Measurements from ENCODE around the gene NAB2. TPM values are rescaled to one million over a fixed set of nuclear protein-coding genes. Genes with fewer than 3 reads are reported as not detected.

NAB2 gene
- total and polyA plus RNA-seq, 10 of the 15 experiments (the other 5 are each of a cell fraction or from before 2014, with no cell fraction given), result 0.35 to 35.2 (median 15.3) TPM

DNA sequence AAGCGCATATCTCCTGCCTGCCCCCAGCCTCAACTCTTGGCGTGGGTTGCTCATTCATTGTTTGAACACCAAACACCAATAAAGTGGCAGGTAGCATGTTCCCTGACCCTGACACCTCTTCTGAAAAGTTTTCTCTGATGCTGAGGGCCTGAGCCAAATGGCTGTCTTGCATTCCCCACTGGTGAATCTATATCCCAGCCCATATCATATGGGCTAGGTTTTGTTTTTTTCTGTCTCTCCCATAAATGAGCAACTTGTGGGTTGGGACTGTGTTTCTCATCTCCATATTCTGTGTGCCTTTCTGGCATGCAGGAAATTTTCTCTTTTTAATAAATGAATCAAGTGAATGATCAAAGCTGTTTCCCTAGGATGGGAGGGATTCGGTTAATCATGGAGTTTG lies 44.0 kb upstream of the NAB2 start (continued):
- TF ChIP-seq, protein P1, sequence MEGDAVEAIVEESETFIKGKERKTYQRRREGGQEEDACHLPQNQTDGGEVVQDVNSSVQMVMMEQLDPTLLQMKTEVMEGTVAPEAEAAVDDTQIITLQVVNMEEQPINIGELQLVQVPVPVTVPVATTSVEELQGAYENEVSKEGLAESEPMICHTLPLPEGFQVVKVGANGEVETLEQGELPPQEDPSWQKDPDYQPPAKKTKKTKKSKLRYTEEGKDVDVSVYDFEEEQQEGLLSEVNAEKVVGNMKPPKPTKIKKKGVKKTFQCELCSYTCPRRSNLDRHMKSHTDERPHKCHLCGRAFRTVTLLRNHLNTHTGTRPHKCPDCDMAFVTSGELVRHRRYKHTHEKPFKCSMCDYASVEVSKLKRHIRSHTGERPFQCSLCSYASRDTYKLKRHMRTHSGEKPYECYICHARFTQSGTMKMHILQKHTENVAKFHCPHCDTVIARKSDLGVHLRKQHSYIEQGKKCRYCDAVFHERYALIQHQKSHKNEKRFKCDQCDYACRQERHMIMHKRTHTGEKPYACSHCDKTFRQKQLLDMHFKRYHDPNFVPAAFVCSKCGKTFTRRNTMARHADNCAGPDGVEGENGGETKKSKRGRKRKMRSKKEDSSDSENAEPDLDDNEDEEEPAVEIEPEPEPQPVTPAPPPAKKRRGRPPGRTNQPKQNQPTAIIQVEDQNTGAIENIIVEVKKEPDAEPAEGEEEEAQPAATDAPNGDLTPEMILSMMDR (IDR thresholded peaks at IDR 0.05 in 2 of 3, conservative IDR thresholded peaks at IDR 0.05 in 1 of 3; ENCODE audit: control insufficient read depth in 2 of 3, extremely low read depth in 1 of 3, insufficient read depth in 1 of 3, low read depth in 3 of 3, low read length in 3 of 3), result no peak
- TF ChIP-seq RB1 (IDR thresholded peaks at IDR 0.05; ENCODE audit: borderline replicate concordance), result no peak
- TF ChIP-seq ZNF24 (IDR thresholded peaks at IDR 0.05), result no peak
- TF ChIP-seq BACH1 (IDR thresholded peaks at IDR 0.05; ENCODE audit: borderline replicate concordance), result no peak
- TF ChIP-seq CBX5 (IDR thresholded peaks at IDR 0.05; ENCODE audit: low read depth), result no peak
- TF ChIP-seq ZZZ3 (IDR thresholded peaks at IDR 0.05; ENCODE audit: control insufficient read depth, insufficient read length, low read depth), result no peak
- no peak for TF ChIP-seq STAT1 (conservative IDR thresholded peaks at IDR 0.05)
- TF ChIP-seq, protein P2, sequence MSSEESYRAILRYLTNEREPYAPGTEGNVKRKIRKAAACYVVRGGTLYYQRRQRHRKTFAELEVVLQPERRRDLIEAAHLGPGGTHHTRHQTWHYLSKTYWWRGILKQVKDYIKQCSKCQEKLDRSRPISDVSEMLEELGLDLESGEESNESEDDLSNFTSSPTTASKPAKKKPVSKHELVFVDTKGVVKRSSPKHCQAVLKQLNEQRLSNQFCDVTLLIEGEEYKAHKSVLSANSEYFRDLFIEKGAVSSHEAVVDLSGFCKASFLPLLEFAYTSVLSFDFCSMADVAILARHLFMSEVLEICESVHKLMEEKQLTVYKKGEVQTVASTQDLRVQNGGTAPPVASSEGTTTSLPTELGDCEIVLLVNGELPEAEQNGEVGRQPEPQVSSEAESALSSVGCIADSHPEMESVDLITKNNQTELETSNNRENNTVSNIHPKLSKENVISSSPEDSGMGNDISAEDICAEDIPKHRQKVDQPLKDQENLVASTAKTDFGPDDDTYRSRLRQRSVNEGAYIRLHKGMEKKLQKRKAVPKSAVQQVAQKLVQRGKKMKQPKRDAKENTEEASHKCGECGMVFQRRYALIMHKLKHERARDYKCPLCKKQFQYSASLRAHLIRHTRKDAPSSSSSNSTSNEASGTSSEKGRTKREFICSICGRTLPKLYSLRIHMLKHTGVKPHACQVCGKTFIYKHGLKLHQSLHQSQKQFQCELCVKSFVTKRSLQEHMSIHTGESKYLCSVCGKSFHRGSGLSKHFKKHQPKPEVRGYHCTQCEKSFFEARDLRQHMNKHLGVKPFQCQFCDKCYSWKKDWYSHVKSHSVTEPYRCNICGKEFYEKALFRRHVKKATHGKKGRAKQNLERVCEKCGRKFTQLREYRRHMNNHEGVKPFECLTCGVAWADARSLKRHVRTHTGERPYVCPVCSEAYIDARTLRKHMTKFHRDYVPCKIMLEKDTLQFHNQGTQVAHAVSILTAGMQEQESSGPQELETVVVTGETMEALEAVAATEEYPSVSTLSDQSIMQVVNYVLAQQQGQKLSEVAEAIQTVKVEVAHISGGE (CRISPR knock-in tag; IDR thresholded peaks at IDR 0.05), result no peak
- TF ChIP-seq, protein P3, sequence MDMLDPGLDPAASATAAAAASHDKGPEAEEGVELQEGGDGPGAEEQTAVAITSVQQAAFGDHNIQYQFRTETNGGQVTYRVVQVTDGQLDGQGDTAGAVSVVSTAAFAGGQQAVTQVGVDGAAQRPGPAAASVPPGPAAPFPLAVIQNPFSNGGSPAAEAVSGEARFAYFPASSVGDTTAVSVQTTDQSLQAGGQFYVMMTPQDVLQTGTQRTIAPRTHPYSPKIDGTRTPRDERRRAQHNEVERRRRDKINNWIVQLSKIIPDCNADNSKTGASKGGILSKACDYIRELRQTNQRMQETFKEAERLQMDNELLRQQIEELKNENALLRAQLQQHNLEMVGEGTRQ (IDR thresholded peaks at IDR 0.05; ENCODE audit: borderline replicate concordance, low read depth, low read length), result no peak
- TF ChIP-seq, protein P4, sequence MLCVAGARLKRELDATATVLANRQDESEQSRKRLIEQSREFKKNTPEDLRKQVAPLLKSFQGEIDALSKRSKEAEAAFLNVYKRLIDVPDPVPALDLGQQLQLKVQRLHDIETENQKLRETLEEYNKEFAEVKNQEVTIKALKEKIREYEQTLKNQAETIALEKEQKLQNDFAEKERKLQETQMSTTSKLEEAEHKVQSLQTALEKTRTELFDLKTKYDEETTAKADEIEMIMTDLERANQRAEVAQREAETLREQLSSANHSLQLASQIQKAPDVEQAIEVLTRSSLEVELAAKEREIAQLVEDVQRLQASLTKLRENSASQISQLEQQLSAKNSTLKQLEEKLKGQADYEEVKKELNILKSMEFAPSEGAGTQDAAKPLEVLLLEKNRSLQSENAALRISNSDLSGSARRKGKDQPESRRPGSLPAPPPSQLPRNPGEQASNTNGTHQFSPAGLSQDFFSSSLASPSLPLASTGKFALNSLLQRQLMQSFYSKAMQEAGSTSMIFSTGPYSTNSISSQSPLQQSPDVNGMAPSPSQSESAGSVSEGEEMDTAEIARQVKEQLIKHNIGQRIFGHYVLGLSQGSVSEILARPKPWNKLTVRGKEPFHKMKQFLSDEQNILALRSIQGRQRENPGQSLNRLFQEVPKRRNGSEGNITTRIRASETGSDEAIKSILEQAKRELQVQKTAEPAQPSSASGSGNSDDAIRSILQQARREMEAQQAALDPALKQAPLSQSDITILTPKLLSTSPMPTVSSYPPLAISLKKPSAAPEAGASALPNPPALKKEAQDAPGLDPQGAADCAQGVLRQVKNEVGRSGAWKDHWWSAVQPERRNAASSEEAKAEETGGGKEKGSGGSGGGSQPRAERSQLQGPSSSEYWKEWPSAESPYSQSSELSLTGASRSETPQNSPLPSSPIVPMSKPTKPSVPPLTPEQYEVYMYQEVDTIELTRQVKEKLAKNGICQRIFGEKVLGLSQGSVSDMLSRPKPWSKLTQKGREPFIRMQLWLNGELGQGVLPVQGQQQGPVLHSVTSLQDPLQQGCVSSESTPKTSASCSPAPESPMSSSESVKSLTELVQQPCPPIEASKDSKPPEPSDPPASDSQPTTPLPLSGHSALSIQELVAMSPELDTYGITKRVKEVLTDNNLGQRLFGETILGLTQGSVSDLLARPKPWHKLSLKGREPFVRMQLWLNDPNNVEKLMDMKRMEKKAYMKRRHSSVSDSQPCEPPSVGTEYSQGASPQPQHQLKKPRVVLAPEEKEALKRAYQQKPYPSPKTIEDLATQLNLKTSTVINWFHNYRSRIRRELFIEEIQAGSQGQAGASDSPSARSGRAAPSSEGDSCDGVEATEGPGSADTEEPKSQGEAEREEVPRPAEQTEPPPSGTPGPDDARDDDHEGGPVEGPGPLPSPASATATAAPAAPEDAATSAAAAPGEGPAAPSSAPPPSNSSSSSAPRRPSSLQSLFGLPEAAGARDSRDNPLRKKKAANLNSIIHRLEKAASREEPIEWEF (IDR thresholded peaks at IDR 0.05; ENCODE audit: insufficient replicate concordance, low read depth, low read length), result no peak
- no peak for TF ChIP-seq SRF (IDR thresholded peaks at IDR 0.05; ENCODE audit: low read depth in 2 of 2, low read length in 2 of 2)
